ENCODE measurements around the gene IQSEC1. TPM values are rescaled to one million over a fixed set of nuclear protein-coding genes. Genes with fewer than 3 reads are reported as not detected.

IQSEC1 gene
- total and polyA plus RNA-seq, 7 donors, result 2.5 to 39.1 (median 23.9) TPM

DNA sequence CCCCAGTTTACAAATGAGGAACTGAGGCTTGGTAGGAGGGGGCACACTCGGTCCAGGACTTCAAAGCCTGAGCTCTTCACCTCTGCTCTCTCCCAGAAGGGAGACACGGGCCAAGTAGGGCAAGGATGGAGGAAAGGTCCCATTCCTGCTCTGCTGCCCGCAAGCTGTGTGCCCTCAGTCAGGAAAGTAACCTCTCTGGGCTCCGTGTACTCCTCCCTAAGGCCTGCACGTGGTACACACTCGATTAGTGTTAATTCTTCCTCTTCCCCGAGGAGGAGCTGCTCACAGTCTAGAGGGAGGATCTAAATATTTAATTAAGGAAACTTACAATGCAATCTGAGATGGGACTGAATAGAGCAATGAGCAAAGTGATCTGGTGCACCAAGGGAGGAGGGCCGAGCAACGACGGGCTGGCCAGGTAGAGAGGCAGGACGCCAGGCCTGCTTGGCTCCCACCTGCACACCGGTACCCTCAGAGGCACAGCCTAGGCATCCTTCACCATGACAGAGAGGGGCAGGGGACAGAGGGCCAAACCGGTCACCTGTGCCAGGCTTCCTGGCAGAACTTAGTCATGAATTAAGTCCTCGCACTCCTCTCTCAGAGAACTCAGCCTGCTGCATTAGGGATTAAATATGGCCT, 47.2 kb upstream of the IQSEC1 start:
- peak; percentile 40 for DNase-seq
- TF ChIP-seq CTCF (IDR thresholded peaks at IDR 0.05), result no peak
- no peak for TF ChIP-seq EP300 (IDR thresholded peaks at IDR 0.05)
- no peak for TF ChIP-seq POLR2A (IDR thresholded peaks at IDR 0.05)
- no peak for TF ChIP-seq POLR2AphosphoS5 (IDR thresholded peaks at IDR 0.05)

GRCh38 chr3:13119471-13120220, 46.4 kb upstream of the IQSEC1 start:
- WGBS, 2 donors, result 52 to 69% methylated on average over 17 of the region's 17 CpGs
- TF ChIP-seq POLR2A (IDR thresholded peaks at IDR 0.05) (no peak), POLR2AphosphoS5 (IDR thresholded peaks at IDR 0.05) (no peak), CTCF (IDR thresholded peaks at IDR 0.05) (no peak), EP300 (IDR thresholded peaks at IDR 0.05) (no peak)
- peak; percentile 47 for DNase-seq
- H3K27ac ChIP-seq, result no peak overlapping the region
- no peaks in the 10 kb centered on the region for H3K4me1 ChIP-seq
- H3K36me3 ChIP-seq, result no peaks in the 10 kb centered on the region
- H3K27me3 ChIP-seq, result peaks cover 0 to 9% (median 0%) of the 10 kb centered on the region in 3 donors
- intact Hi-C loops (cut with DNase I), result no loop called here
- no peaks in the 10 kb centered on the region for H3K9me3 ChIP-seq
- no peak overlapping the region for H3K4me3 ChIP-seq

More for the DNA sequence above, 47.2 kb upstream of the IQSEC1 start:
- Histone ChIP-seq H3K9me3 (no peaks in the 10 kb centered on the region), H3K36me3 (no peaks in the 10 kb centered on the region), H3K27me3 (peaks cover 0 to 8% (median 0%) of the 10 kb centered on the region in 3 donors), H3K27ac (no peak overlapping the region), H3K4me3 (no peak overlapping the region), H3K4me1 (no peaks in the 10 kb centered on the region)
- WGBS, 2 donors, result 75 to 83% methylated on average over 14 of the region's 14 CpGs
- intact Hi-C loops (cut with DNase I), result no loop called here

DNA sequence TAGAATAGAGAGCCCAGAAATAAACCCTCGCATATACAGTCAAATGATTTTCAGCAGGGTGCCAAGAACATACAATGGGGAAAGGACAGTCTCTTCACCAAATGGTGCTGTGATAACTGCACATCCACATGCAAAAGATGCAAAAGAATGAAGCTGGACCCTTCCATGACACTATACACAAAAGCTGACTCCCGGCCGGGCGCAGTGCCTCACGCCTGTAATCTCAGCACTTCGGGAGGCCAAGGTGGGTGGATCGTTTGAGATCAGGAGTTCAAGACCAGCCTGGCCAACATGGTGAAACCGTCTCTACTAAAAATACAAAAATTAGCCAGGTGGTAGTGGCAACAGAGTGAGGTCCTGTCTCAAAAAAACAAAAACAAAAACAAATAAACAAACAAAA, 43.2 kb upstream of the IQSEC1 start:
- Histone ChIP-seq H3K4me1 (no peaks in the 10 kb centered on the region), H3K9me3 (no peaks in the 10 kb centered on the region), H3K4me3 (no peak overlapping the region), H3K27ac (no peak overlapping the region), H3K27me3 (peaks cover 2 to 18% (median 9%) of the 10 kb centered on the region in 3 donors), H3K36me3 (no peaks in the 10 kb centered on the region)
- intact Hi-C loops (cut with DNase I), result no loop called here
- no peak for DNase-seq
- 73 to 82% methylated on average over 8 of the region's 8 CpGs for WGBS, 2 donors
- TF ChIP-seq EP300 (IDR thresholded peaks at IDR 0.05), result no peak
- TF ChIP-seq POLR2A (IDR thresholded peaks at IDR 0.05), result no peak
- no peak for TF ChIP-seq POLR2AphosphoS5 (IDR thresholded peaks at IDR 0.05)

DNA sequence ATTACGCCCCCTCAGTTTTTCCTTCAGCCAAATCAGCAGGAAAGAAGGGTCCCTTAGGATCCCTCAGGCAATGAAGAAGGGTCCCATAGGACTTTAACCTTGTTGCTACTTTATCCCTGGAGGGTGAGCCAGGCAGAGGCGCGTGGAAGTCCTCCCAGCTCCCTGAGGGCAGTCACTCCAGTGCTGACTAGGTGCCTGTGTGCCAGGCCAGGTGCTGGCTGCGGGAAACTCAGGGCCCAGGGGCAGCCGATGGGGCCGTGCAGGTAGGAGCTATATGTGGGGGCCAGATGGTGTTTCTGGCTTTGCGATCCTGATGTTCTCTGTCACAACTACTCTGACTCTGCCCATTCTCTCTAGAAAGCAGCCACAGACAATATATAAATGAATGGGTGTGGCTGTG, 42.8 kb upstream of the IQSEC1 start:
- Histone ChIP-seq H3K4me3 (no peak overlapping the region), H3K36me3 (no peaks in the 10 kb centered on the region), H3K4me1 (no peaks in the 10 kb centered on the region), H3K27ac (no peak overlapping the region), H3K27me3 (peaks cover 2 to 22% (median 9%) of the 10 kb centered on the region in 3 donors), H3K9me3 (no peaks in the 10 kb centered on the region)
- intact Hi-C loops (cut with DNase I), result no loop called here
- 87 to 90% methylated on average over 7 of the region's 7 CpGs for WGBS, 2 donors
- DNase-seq, result peak; percentile 24
- TF ChIP-seq EP300 (IDR thresholded peaks at IDR 0.05) (no peak), CTCF (IDR thresholded peaks at IDR 0.05) (no peak), POLR2A (IDR thresholded peaks at IDR 0.05) (no peak), POLR2AphosphoS5 (IDR thresholded peaks at IDR 0.05) (no peak)

GRCh38 chr3:13115576-13115910, 42.3 kb upstream of the IQSEC1 start:
- H3K4me3 ChIP-seq, result no peak overlapping the region
- H3K4me1 ChIP-seq, result no peaks in the 10 kb centered on the region
- no peak overlapping the region for H3K27ac ChIP-seq
- WGBS, 2 donors, result 87 to 90% methylated on average over 8 of the region's 8 CpGs
- peak; percentile 27 for DNase-seq
- intact Hi-C loops (cut with DNase I), result no loop called here
- H3K36me3 ChIP-seq, result no peaks in the 10 kb centered on the region
- TF ChIP-seq POLR2AphosphoS5 (IDR thresholded peaks at IDR 0.05) (no peak), EP300 (IDR thresholded peaks at IDR 0.05) (no peak), CTCF (IDR thresholded peaks at IDR 0.05) (no peak), POLR2A (IDR thresholded peaks at IDR 0.05) (no peak)
- no peaks in the 10 kb centered on the region for H3K9me3 ChIP-seq
- H3K27me3 ChIP-seq, result peaks cover 2 to 27% (median 9%) of the 10 kb centered on the region in 3 donors

Data from sigmoid colon (tissue), 7 donors.